Activated T-helper 1 cell treated with anti-CD3 and anti-CD28 coated beads, Interleukin-12 subunit alpha, Interleukin-12 subunit beta, Interleukin-2, Interleukin-4 antibody, amounts not matched to agents 30 ng/mL and 10 ng/mL and 1 ng/mL, durations not matched to agents 14 hours and 24 hours and 36 hours (primary cell): ENCODE data around the gene TRIM33. TPM values are rescaled to one million over a fixed set of nuclear protein-coding genes. Genes with fewer than 3 reads are reported as not detected.

ENCODE experiments used
- DNase-seq: peaks from one replicate; pipeline ENCODE4 v3.0.0; 2021; ENCODE audit warnings: low spot score
- H3K27ac Mint-ChIP-seq: one replicate; pipeline ENCODE4 v1.8.0; 2021; ENCODE audit warnings: mild to moderate bottlenecking, mixed read lengths
- H3K27me3 Mint-ChIP-seq: one replicate; pipeline ENCODE4 v1.8.0; 2022; ENCODE audit warnings: mild to moderate bottlenecking, moderate library complexity, mixed read lengths; ENCODE audit not compliant: insufficient read depth
- H3K36me3 Mint-ChIP-seq: one replicate; pipeline ENCODE4 v1.8.0; 2021; ENCODE audit warnings: low read depth, mixed read lengths
- H3K4me1 Mint-ChIP-seq: one replicate; pipeline ENCODE4 v1.8.0; 2021; ENCODE audit warnings: low read depth, mixed read lengths
- H3K4me3 Mint-ChIP-seq: one replicate; pipeline ENCODE4 v1.8.0; 2021; ENCODE audit warnings: mild to moderate bottlenecking, moderate library complexity, mixed read lengths
- H3K9me3 Mint-ChIP-seq: one replicate; pipeline ENCODE4 v1.8.0; 2021; ENCODE audit warnings: mixed read lengths
- intact Hi-C: fragments of 100-400 bp; cut with micrococcal nuclease; formaldehyde crosslinking; loops from one replicate; pipeline ENCODE4 v1.15.1; 2024
- total RNA-seq: library from RNA; stranded (reverse); gene quantifications from 2 replicates; pipeline ENCODE4 v1.2.3, GENCODE V29; 2022

The TRIM33 gene
- total RNA-seq, 1 donor from 2014 or later: 41.7 TPM

DNA sequence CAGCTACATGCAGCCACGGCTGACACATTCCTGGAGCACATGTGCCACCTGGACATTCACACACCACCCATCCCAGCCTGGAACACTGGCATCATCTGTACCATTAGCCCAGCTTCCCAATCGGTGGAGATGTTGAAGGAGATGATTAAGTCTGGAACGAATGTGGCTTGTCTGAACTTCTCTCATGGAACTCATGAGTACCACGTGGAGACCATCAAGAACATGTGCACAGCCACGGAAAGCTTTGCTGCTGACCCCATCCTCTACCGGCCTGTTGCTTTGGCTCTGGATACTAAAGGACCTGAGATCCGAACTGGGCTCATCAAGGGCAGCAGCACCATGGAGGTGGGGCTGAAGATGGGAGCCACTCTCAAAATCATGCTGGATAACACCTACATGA is 25.0 kb upstream of the TRIM33 start:
- no peak overlapping the region for H3K27ac Mint-ChIP-seq
- intact Hi-C loops: no loop called here
- no peak overlapping the region for H3K4me3 Mint-ChIP-seq

GRCh38 chr1:114535401-114535800 is 24.4 kb upstream of the TRIM33 start:
- Mint-ChIP-seq H3K27ac (no peak overlapping the region), H3K4me1 (no peaks in the 10 kb centered on the region), H3K4me3 (no peak overlapping the region), H3K9me3 (no peaks in the 10 kb centered on the region), H3K36me3 (no peaks in the 10 kb centered on the region), H3K27me3 (no peaks in the 10 kb centered on the region)
- no peak for DNase-seq
- intact Hi-C loops: no loop called here

More for the DNA sequence above, 25.0 kb upstream of the TRIM33 start:
- Mint-ChIP-seq H3K27me3 (no peaks in the 10 kb centered on the region), H3K9me3 (no peaks in the 10 kb centered on the region), H3K4me1 (no peaks in the 10 kb centered on the region), H3K36me3 (no peaks in the 10 kb centered on the region)
- no peak for DNase-seq

DNA sequence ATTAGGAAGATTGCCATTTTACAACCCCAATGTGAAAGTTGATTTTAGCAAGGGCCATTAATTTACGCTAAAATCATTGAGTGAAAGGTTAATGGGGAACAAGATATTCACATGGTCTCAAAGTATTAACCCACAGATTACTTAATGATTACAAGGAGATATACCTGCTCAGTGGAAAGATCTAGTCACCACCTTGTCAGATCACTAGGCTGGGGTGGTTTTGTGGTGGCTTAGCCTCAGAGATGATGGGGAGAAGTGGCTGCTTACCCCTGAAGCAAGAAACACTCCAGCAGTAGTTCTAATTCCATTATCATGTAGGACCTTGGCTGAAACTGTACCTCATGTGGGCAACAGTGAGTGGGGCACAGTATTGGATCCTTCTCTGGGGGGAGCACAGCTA is 20.1 kb upstream of the TRIM33 start:
- Mint-ChIP-seq H3K27ac (no peak overlapping the region), H3K9me3 (no peaks in the 10 kb centered on the region), H3K4me3 (no peak overlapping the region), H3K4me1 (no peaks in the 10 kb centered on the region), H3K27me3 (peaks cover 2% of the 10 kb centered on the region), H3K36me3 (no peaks in the 10 kb centered on the region)
- intact Hi-C loops: no loop called here
- no peak for DNase-seq

- no peaks in the 10 kb centered on the region for H3K4me1 Mint-ChIP-seq
- no peaks in the 10 kb centered on the region for H3K36me3 Mint-ChIP-seq
- peaks cover 4% of the 10 kb centered on the region for H3K27me3 Mint-ChIP-seq
- H3K9me3 Mint-ChIP-seq: no peaks in the 10 kb centered on the region
- no peak overlapping the region for H3K4me3 Mint-ChIP-seq
- intact Hi-C loops: no loop called here
- DNase-seq: no peak
- H3K27ac Mint-ChIP-seq: no peak overlapping the region
Observed at GRCh38 chr1:114530224-114530623, 19.2 kb upstream of the TRIM33 start.

GRCh38 chr1:114524944-114525343 is 13.9 kb upstream of the TRIM33 start:
- Mint-ChIP-seq H3K9me3 (no peaks in the 10 kb centered on the region), H3K36me3 (no peaks in the 10 kb centered on the region), H3K4me3 (no peak overlapping the region), H3K27ac (no peak overlapping the region), H3K27me3 (peaks cover 14% of the 10 kb centered on the region), H3K4me1 (no peaks in the 10 kb centered on the region)
- intact Hi-C loops: no loop called here
- DNase-seq: no peak

- Mint-ChIP-seq H3K27me3 (peaks cover 18% of the 10 kb centered on the region), H3K9me3 (no peaks in the 10 kb centered on the region)
- intact Hi-C loops: no loop called here
Observed at GRCh38 chr1:114522264-114522575, 11.2 kb upstream of the TRIM33 start.

GRCh38 chr1:114521396-114522263 is 10.6 kb upstream of the TRIM33 start:
- Mint-ChIP-seq H3K4me3 (no peak overlapping the region), H3K27me3 (peaks cover 18% of the 10 kb centered on the region), H3K9me3 (no peaks in the 10 kb centered on the region), H3K4me1 (no peaks in the 10 kb centered on the region), H3K36me3 (no peaks in the 10 kb centered on the region), H3K27ac (no peak overlapping the region)
- no peak for DNase-seq
- intact Hi-C loops: no loop called here

More at GRCh38 chr1:114522264-114522575, 11.2 kb upstream of the TRIM33 start:
- H3K36me3 Mint-ChIP-seq: no peaks in the 10 kb centered on the region
- H3K4me3 Mint-ChIP-seq: no peak overlapping the region
- no peak for DNase-seq
- H3K4me1 Mint-ChIP-seq: no peaks in the 10 kb centered on the region
- H3K27ac Mint-ChIP-seq: no peak overlapping the region

- intact Hi-C loops: loop anchor here (10.0 kb wide), 2 partner anchors 543 to 1443 kb away; partner anchors contain the start of genes LRIG2 and OLFML3
- H3K36me3 Mint-ChIP-seq: no peaks in the 10 kb centered on the region
Observed at GRCh38 chr1:114517348-114517747, 6.3 kb upstream of the TRIM33 start.

DNA sequence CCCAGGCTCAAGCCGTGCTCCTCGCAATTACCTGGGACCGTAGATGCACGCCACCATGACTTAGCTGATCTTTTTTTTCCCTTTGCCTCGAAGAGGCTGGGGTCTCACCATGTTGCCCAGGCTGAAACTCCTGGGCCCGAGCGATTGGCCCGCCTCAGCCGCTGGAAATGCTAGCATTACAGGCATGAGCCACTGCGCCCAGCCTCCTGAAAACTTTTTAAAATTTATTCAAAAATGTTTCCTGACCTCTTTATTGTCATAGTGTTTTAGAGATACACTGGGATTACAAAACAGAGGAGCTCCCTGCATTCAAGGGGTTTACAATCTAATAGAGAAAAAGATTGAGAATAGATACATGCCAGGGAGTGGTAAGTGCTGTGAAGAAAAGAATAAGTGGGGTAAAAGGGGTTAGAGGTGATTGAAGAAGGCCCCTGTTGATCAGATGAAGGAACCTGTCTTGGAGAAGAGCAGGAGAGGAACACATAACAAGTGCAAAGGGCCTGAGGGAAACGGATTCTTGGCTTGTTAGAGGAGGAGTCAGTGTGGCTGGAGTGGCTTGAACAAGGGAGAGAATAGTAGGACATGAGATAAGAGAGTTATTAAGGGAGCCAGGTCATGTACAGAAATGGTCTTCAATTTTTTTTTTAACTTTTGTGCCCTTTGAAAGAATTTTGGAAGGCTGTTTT is 1.7 kb upstream of the TRIM33 start:
- Mint-ChIP-seq H3K9me3 (no peaks in the 10 kb centered on the region), H3K36me3 (peaks cover 12% of the 10 kb centered on the region), H3K27me3 (peaks cover 1% of the 10 kb centered on the region), H3K27ac (peak overlapping the region; percentile 3), H3K4me1 (peaks cover 33% of the 10 kb centered on the region), H3K4me3 (peak overlapping the region; percentile 93)
- intact Hi-C loops: loop anchor here (5.0 to 10.0 kb wide), 3 partner anchors 538 to 1860 kb away; partner anchors contain the start of genes ATP1A1, LRIG2 and OLFML3
- no peak for DNase-seq

More at GRCh38 chr1:114517348-114517747, 6.3 kb upstream of the TRIM33 start:
- no peaks in the 10 kb centered on the region for H3K9me3 Mint-ChIP-seq
- H3K27me3 Mint-ChIP-seq: peaks cover 18% of the 10 kb centered on the region
- no peak overlapping the region for H3K4me3 Mint-ChIP-seq
- no peak overlapping the region for H3K27ac Mint-ChIP-seq
- H3K4me1 Mint-ChIP-seq: peaks cover 8% of the 10 kb centered on the region
- no peak for DNase-seq

GRCh38 chr1:114510274-114511031 is 550 bp downstream of the TRIM33 start:
- DNase-seq: peak; percentile 29
- peaks cover 21% of the 10 kb centered on the region for H3K36me3 Mint-ChIP-seq
- no peaks in the 10 kb centered on the region for H3K9me3 Mint-ChIP-seq
- peaks cover 1% of the 10 kb centered on the region for H3K27me3 Mint-ChIP-seq
- H3K4me3 Mint-ChIP-seq: peak overlapping the region; percentile 93
- H3K4me1 Mint-ChIP-seq: peaks cover 50% of the 10 kb centered on the region
- H3K27ac Mint-ChIP-seq: peak overlapping the region; percentile 98
- intact Hi-C loops: loop anchor here (1.0 to 10.0 kb wide), 14 partner anchors 42 to 1862 kb away; partner anchors contain the start of genes AP4B1, ATP1A1, BCAS2 and CSDE1

DNA sequence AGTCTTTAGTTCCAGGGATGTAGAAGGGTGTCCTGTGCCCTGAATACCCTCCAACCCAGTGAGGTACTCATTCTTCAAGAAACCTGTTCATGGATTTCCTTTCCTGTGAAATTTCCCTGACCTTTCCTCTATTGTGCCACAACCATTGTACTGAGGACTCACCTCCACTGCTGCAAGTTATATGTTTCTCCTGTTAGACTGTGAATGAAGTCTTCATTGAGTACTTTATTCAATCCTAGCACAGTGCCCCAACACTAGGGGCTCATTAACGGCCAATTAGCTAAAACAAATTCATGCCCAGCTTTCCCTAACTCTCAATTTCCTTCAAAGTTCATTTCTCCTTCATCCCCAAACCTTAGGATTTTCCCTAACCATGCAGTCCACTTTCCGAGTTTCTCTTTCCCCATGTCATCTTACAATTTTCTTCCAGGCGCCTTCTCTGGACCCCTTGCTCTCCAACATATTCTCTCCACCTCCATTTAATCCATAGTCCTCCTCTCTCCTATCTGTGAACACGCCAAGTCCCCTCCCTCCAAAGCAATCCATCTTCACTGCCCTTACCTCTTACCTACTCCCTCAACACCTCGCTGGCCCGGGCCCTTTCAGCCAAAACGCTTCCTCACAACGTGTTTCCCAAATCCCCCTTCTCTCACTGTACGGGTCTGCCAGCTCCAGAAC is 1.3 kb downstream of the TRIM33 start:
- H3K4me1 Mint-ChIP-seq: peaks cover 57% of the 10 kb centered on the region
- no peak for DNase-seq

DNA sequence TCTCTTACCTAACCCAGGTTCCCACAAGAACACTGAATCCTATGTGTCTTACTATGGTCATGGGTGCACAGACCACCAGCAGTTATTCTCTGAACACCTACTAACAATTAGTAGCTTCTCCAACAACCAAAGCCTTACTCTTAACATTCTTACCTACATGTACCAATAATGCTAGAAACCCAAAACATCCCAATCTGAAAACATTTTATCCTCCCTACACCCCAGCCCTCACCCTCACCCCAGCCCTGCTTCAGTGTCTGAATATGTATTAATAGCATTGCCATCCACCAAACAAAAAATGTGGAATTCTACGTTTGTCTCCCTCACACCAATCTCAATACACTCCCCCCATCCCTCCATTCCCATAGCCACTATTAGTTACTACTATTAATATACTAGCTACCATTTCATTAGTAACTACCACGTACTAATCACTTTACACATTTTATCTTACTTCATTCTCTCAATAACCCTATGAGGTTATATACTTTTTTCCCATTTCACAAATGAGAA is 2.6 kb downstream of the TRIM33 start:
- Mint-ChIP-seq H3K27ac (no peak overlapping the region), H3K4me1 (peaks cover 68% of the 10 kb centered on the region)

More for the DNA sequence above, 1.3 kb downstream of the TRIM33 start:
- intact Hi-C loops: loop anchor here (2.0 to 10.0 kb wide), 7 partner anchors 41 to 1863 kb away; partner anchors contain the start of genes ATP1A1, DENND2C, LRIG2 and OLFML3
- H3K36me3 Mint-ChIP-seq: peaks cover 25% of the 10 kb centered on the region
- no peaks in the 10 kb centered on the region for H3K9me3 Mint-ChIP-seq
- peak overlapping the region; percentile 83 for H3K27ac Mint-ChIP-seq
- H3K4me3 Mint-ChIP-seq: peak overlapping the region; percentile 90
- H3K27me3 Mint-ChIP-seq: no peaks in the 10 kb centered on the region

More for the DNA sequence above, 2.6 kb downstream of the TRIM33 start:
- peaks cover 27% of the 10 kb centered on the region for H3K36me3 Mint-ChIP-seq
- no peak for DNase-seq
- no peaks in the 10 kb centered on the region for H3K27me3 Mint-ChIP-seq
- no peaks in the 10 kb centered on the region for H3K9me3 Mint-ChIP-seq
- intact Hi-C loops: no loop called here
- H3K4me3 Mint-ChIP-seq: peak overlapping the region; percentile 90
